Bronchial epithelial cell (primary cell): ENCODE data around the gene TUBA4B. TPM values are rescaled to one million over a fixed set of nuclear protein-coding genes. Genes with fewer than 3 reads are reported as not detected.

Experiments used
- DNase-seq: peaks from one replicate; pipeline ENCODE4 v3.0.0-alpha.2; 2010; ENCODE audit warnings: low read depth
- FAIRE-seq: peaks from 2 replicates; lab custom pipeline; 2011; peaks lifted over from hg19 to GRCh38; lab: Jason Lieb, UNC
- H3K27me3 ChIP-seq: 2 replicates; pipeline ENCODE4 v1.5.1; 2011; ENCODE audit warnings: low read length; ENCODE audit not compliant: control insufficient read depth, insufficient read depth
- H3K36me3 ChIP-seq: 2 replicates; pipeline ENCODE4 v1.5.1; 2011; ENCODE audit warnings: low read length; ENCODE audit not compliant: control insufficient read depth, insufficient read depth
- H3K4me3 ChIP-seq: 2 replicates; pipeline ENCODE4 v1.5.1; 2011; ENCODE audit warnings: mild to moderate bottlenecking, low read depth, low read length, control low read depth
- total RNA-seq: library from RNA; depleted of rRNA; stranded (reverse); fragments of >200 nt; gene quantifications from 2 replicates; pipeline ENCODE4 v1.2.1, GENCODE V29; 2014
- TF ChIP-seq, protein P1 (sequence below): IDR thresholded peaks from 2 replicates; pipeline ENCODE4 v1.5.1; 2011; ENCODE audit warnings: mild to moderate bottlenecking, moderate library complexity, low read length, control low read depth, inconsistent platforms; ENCODE audit not compliant: insufficient read depth, severe bottlenecking

Gene TUBA4B
- total RNA-seq, 1 donor from 2014 or later, result not detected

DNA sequence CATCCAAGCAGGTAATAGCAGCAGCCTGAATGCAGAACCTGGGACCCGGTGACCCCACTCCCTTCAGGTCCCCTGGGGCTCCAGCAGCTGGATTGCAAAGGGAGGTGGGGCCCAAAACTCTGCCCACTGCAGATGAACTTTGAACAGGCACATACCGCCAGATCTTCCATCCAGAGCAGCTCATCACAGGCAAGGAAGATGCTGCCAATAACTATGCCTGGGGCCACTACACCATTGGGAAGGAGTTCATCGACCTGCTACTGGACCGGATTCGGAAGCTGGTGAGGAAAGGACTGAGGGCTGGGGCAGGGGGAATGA is 17.0 kb downstream of the TUBA4B start:
- no peaks in the 10 kb centered on the region for H3K27me3 ChIP-seq
- DNase-seq (no peak), FAIRE-seq (no peak)
- no peak overlapping the region for H3K4me3 ChIP-seq
- H3K36me3 ChIP-seq, result no peaks in the 10 kb centered on the region
- TF ChIP-seq, protein P1, sequence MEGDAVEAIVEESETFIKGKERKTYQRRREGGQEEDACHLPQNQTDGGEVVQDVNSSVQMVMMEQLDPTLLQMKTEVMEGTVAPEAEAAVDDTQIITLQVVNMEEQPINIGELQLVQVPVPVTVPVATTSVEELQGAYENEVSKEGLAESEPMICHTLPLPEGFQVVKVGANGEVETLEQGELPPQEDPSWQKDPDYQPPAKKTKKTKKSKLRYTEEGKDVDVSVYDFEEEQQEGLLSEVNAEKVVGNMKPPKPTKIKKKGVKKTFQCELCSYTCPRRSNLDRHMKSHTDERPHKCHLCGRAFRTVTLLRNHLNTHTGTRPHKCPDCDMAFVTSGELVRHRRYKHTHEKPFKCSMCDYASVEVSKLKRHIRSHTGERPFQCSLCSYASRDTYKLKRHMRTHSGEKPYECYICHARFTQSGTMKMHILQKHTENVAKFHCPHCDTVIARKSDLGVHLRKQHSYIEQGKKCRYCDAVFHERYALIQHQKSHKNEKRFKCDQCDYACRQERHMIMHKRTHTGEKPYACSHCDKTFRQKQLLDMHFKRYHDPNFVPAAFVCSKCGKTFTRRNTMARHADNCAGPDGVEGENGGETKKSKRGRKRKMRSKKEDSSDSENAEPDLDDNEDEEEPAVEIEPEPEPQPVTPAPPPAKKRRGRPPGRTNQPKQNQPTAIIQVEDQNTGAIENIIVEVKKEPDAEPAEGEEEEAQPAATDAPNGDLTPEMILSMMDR, result no peak

DNA sequence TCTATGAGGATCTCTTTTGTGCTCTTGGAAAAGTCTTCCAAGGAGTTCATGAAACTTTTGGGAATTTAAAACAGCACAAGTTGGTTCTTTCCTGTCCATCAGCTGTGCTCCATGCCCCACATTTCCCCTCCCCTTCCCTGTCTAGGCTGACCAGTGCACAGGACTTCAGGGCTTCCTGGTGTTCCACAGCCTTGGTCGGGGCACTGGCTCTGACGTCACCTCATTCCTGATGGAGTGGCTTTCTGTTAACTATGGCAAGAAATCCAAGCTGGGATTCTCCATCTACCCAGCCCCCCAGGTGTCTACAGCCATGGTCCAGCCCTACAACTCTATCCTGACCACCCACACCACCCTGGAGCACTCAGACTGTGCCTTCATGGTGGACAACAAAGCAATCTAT is 18.0 kb downstream of the TUBA4B start:
- no peak for FAIRE-seq
- Histone ChIP-seq H3K36me3 (no peaks in the 10 kb centered on the region), H3K4me3 (no peak overlapping the region), H3K27me3 (no peaks in the 10 kb centered on the region)
- DNase-seq, result no peak
- TF ChIP-seq, protein P1, result no peak

DNA sequence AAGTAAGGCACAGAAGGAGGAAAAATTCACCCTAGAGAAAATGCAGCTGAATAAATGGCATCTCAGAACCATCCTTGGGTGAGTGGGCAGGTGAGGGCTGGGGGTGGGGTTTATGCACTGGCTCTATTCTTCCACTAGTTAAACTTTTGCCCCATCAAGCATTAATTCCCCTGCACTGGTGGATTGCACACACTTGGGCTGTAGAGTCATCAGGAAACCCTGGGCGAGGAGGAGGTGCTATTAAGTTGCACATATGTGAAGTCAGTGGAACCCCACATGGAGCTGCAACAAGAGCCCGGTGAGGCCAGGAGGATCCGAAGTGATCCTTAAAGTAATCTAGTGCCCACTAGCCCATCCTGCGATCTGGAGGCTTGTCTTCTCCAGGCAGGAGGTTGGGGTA is 19.3 kb downstream of the TUBA4B start:
- H3K36me3 ChIP-seq, result no peaks in the 10 kb centered on the region
- TF ChIP-seq, protein P1, result no peak
- no peak overlapping the region for H3K4me3 ChIP-seq
- no peaks in the 10 kb centered on the region for H3K27me3 ChIP-seq
- FAIRE-seq (no peak), DNase-seq (no peak)

DNA sequence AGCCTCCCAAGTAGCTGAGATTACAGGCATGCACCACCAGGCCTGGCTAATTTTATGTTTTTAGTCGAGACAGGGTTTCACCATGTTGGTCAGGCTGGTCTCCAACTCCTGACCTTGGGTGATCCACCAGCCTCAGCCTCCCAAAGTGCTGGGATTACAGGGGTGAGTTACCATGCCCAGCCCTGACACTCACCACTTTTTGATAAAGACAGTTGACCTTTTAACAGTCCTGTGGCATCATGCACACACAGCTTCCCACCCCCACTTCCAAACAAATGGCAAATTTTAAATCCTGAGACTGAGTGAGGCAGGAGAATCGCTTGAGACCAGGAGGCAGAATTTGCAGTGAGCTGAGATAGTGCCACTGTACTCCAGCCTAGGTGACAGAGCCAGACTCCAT is 20.0 kb downstream of the TUBA4B start:
- FAIRE-seq, result no peak
- TF ChIP-seq, protein P1, result no peak
- Histone ChIP-seq H3K36me3 (no peaks in the 10 kb centered on the region), H3K4me3 (no peak overlapping the region), H3K27me3 (no peaks in the 10 kb centered on the region)
- peak; percentile 68 for DNase-seq

DNA sequence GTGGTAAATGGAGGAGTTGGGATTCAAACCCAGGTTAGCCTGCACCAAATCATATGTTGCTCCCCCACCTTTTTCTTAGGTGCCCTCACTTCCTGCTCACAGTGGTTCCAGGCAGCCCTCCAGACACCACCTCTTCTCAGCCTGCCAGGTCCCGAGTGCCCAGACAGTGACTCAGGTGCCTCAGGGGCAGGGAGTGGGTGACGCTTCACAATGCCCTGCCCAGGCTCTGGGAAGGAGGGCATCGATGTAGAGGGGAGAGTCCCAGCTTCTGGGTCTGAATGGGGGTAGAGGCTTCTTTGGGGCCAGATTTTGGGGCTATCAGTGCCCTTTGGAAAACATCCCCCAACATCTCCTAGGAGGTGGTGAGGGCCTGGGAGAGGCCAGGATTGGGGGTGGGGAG is 20.9 kb downstream of the TUBA4B start:
- no peaks in the 10 kb centered on the region for H3K36me3 ChIP-seq
- FAIRE-seq, result peak; percentile 89
- DNase-seq, result peak; percentile 98
- TF ChIP-seq, protein P1, result no peak
- no peaks in the 10 kb centered on the region for H3K27me3 ChIP-seq
- H3K4me3 ChIP-seq, result peak overlapping the region; percentile 4

DNA sequence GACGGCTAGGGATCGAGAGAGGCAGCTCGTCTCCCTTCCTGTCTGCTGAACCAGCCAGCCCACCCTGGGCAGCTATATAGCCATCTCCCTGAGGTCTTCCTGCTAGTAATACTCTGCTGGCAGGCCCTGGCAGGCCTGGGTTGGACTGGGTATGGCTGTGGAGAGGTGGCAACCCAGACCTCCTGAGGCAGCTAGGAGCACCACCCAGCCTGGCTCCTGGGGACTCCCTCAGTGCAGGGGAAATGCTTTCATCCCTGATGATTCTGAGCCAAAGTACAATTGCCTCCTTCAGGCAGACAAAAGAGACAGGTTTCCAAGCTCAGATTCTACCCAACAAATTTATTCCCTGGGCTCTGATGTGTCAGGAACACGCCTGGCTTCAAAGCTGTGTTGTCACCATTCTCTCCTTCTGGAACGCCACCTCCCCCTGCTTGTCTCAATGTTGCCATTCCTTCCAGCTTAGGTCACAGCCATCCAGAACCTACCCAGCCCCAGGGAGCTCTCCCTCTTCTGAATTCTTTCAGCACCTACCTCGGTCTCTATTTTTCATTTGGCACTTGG is 21.4 kb downstream of the TUBA4B start:
- TF ChIP-seq, protein P1, result no peak
- Histone ChIP-seq H3K36me3 (no peaks in the 10 kb centered on the region), H3K4me3 (peak overlapping the region; percentile 4), H3K27me3 (no peaks in the 10 kb centered on the region)
- peak; percentile 95 for FAIRE-seq
- peak; percentile 95 for DNase-seq
